BLaER1 (cell line): Measurements from ENCODE around the gene SNED1.

Experiments used
- H3K27ac ChIP-seq: shearing (Covaris generic); formaldehyde crosslinking; 2 replicates; pipeline ENCODE4 v1.8.1; 2022
- H3K27me3 ChIP-seq: shearing (Covaris generic); formaldehyde crosslinking; 2 replicates; pipeline ENCODE4 v1.8.1; 2022
- H3K36me3 ChIP-seq: shearing (Covaris generic); formaldehyde crosslinking; 2 replicates; pipeline ENCODE4 v1.8.1; 2022
- H3K4me1 ChIP-seq: shearing (Covaris generic); formaldehyde crosslinking; 2 replicates; pipeline ENCODE4 v1.8.1; 2022
- H3K4me2 ChIP-seq: shearing (Covaris generic); formaldehyde crosslinking; 2 replicates; pipeline ENCODE4 v1.8.1; 2022
- H3K4me3 ChIP-seq: shearing (Covaris generic); formaldehyde crosslinking; 2 replicates; pipeline ENCODE4 v1.8.1; 2022
- H3K9ac ChIP-seq: shearing (Covaris generic); formaldehyde crosslinking; 2 replicates; pipeline ENCODE4 v1.8.1; 2022
- H3K9me3 ChIP-seq: shearing (Covaris generic); formaldehyde crosslinking; 2 replicates; pipeline ENCODE4 v1.8.1; 2022
- H4K20me1 ChIP-seq: shearing (Covaris generic); formaldehyde crosslinking; 2 replicates; pipeline ENCODE4 v1.8.1; 2022
- Cebpa-rat ChIP-seq: shearing (Covaris generic); IDR thresholded peaks from 2 replicates; pipeline ENCODE4 v1.8.1; 2022

SNED1 gene

DNA sequence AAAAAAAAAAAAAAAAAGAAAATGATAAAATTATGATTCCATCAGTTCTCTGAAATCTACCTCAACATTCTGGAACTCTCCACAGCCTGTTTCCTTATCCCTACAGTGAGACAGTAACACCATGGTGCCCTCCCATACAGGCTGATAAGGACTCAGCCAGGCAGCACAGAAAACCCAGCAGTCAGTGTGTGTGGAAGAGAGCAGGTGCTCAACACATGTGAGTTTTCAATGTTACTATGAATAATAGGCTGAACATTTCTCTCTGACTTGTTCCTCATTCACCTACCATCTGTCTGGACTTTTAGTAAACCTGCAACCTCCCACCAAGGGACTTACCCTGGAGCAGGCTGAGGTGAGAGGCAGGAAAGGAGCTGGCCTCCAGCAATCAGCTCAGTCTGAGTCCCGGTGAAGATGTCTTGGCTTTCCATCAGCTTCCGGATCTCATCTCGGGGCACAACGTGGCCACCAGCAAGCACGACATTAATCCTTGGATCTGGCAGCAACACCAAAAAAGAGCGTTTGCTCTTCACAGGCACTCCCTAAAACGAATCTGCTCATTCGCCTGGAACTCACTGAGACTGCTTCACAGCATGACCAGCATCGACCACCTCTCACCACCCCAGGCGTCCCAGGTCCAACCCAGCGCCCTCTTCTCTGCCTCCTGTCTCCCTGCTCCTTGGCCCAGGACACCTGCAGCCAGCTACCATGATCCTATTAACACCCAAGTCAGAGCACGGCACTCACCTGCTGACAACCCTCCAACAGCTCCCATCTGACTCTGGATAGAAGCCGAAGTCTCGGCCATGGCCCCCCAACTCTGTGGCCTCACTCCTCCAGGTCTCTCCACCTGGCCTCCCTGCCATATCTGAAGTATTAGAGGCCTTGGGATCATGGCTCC, 134.4 kb downstream of the SNED1 start:
- Histone ChIP-seq H3K27ac (no peak overlapping the region), H3K9me3 (no peaks in the 10 kb centered on the region), H3K9ac (no peak overlapping the region), H3K36me3 (peaks cover 91% of the 10 kb centered on the region), H3K4me1 (no peaks in the 10 kb centered on the region), H3K4me3 (no peak overlapping the region), H4K20me1 (no peaks in the 10 kb centered on the region), H3K27me3 (no peaks in the 10 kb centered on the region), H3K4me2 (no peak overlapping the region)
- no peak for TF ChIP-seq Cebpa-rat

DNA sequence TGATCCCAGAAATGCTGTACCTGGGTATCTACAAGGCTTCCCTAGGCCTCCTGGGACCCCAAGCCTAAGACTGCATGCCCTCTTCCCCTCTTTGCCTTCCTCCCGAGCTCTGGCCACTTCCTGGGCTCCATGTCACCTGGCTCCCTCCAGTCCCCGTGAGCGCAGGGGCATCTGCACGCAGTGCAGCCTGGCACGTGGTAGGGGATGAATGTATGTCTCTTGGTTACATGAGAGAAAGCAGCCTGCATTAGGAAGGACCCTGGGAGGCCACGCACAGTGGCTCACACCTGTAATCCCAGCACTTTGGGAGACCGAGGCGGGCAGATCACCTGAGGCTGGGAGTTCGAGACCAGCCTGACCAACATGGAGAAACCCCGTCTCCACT, 135.0 kb downstream of the SNED1 start:
- Histone ChIP-seq H3K4me3 (no peak overlapping the region), H4K20me1 (no peaks in the 10 kb centered on the region), H3K36me3 (peaks cover 91% of the 10 kb centered on the region), H3K27me3 (no peaks in the 10 kb centered on the region), H3K4me1 (no peaks in the 10 kb centered on the region), H3K4me2 (no peak overlapping the region), H3K27ac (no peak overlapping the region), H3K9me3 (no peaks in the 10 kb centered on the region), H3K9ac (no peak overlapping the region)
- TF ChIP-seq Cebpa-rat: no peak

DNA sequence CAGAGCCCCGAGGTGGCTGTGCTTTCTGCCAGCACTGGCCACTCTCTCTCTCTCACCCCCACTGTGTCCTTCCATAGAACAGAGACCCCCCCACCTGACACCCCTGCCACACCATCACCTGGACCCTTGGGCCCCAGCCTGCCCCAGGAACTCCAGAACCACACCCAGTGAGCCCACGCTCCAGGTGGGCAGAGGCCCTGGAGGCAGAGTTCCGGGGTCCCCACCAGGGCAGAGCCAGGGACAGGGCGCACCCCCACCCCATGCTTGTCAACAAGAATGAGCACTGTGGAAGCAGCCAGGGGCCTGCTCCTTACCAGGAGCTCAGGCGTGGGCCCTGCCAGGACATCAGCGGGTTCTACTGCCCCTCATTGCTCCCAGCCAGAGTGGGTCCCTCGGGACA, 136.3 kb downstream of the SNED1 start:
- Histone ChIP-seq H3K36me3 (peaks cover 91% of the 10 kb centered on the region), H3K4me1 (no peaks in the 10 kb centered on the region), H3K4me2 (no peak overlapping the region), H4K20me1 (no peaks in the 10 kb centered on the region; the same call in 1 of the 2 replicates), H3K4me3 (no peak overlapping the region), H3K9ac (no peak overlapping the region), H3K27ac (no peak overlapping the region), H3K27me3 (no peaks in the 10 kb centered on the region), H3K9me3 (no peaks in the 10 kb centered on the region)
- TF ChIP-seq Cebpa-rat: no peak

DNA sequence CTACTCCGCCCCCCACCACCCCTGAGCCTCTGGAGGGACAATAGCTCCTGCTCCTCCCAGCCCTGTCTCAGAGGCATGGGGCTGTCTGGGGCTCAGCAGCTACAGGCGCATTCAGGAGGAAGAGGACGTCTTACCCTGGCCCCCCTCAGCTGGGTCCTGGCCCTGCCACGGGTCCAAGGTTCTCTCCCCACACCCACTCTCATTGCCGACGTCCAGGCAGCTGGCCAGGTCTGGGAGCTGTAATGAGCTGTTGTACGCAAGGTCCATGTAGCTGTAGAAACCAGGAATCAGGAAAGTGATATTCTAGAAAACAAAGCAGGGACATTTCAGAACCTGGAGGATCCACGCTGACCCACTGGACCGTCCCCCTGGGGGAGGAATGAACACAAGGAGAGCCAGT, 137.3 kb downstream of the SNED1 start:
- no peaks in the 10 kb centered on the region for H3K27me3 ChIP-seq
- no peak overlapping the region for H3K4me3 ChIP-seq
- H3K4me1 ChIP-seq: no peaks in the 10 kb centered on the region
- H3K9ac ChIP-seq: no peak overlapping the region
- H3K9me3 ChIP-seq: no peaks in the 10 kb centered on the region
- peaks cover 91% of the 10 kb centered on the region for H3K36me3 ChIP-seq
- no peak overlapping the region for H3K27ac ChIP-seq
- TF ChIP-seq Cebpa-rat: no peak
- H4K20me1 ChIP-seq: no peaks in the 10 kb centered on the region; the same call in 1 of the 2 replicates
- H3K4me2 ChIP-seq: no peak overlapping the region

DNA sequence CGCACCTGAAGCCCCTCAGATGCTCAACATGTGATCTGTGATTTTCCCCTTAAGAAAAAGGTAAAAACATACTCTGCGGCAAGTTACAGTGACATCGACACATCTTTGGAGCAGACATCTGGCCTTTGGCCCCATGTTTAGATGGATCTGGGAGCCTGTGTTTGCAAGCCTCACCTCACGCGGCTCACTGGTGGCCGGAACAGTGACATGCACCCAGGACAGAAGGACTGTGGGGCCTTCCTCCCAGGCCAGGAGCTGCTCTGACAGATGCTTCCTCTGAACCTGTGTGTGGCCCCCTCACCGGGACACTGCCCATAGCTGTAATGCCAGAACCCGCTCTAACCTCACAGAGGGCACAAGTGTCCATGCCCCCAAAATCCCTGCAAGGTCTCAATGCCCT, 137.8 kb downstream of the SNED1 start:
- Histone ChIP-seq H4K20me1 (peaks cover 4% of the 10 kb centered on the region; the same call in 1 of the 2 replicates), H3K9me3 (no peaks in the 10 kb centered on the region), H3K4me3 (no peak overlapping the region), H3K27ac (no peak overlapping the region), H3K9ac (no peak overlapping the region), H3K27me3 (no peaks in the 10 kb centered on the region), H3K4me2 (no peak overlapping the region), H3K4me1 (no peaks in the 10 kb centered on the region), H3K36me3 (peaks cover 96% of the 10 kb centered on the region)
- no peak for TF ChIP-seq Cebpa-rat

DNA sequence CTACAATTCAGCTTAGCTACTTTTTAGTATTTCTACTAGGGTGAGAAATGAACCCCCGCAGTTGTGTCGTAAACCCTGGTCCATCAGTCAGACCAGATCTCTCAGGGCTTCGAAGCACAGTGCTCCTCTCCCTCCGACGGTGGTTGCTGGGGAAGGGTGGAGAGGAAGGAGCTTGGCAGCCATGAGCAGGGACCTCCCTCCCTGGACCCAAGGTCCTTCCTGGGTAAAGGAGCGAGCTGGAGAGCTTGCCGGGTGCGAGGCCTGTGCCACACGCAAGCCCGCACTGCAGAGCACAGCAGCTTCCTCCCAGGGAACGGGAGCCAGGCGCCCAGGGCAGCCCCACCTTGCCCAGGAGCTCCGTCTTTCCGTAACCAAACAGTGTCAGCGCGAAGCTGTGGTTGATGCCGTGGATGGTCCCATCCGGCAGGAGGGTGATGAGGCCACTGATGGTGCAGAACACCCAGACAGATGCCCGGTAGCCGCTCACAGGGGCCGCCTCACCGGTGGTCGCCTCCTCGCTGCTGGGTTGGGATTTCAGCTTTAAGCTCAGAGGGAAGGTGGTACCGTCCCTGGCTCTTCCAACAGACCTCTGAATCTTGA, 138.3 kb downstream of the SNED1 start:
- Histone ChIP-seq H3K4me1 (no peaks in the 10 kb centered on the region), H3K27ac (no peak overlapping the region), H4K20me1 (peaks cover 10% of the 10 kb centered on the region; the same call in 1 of the 2 replicates), H3K27me3 (no peaks in the 10 kb centered on the region), H3K4me2 (no peak overlapping the region), H3K4me3 (no peak overlapping the region), H3K9ac (no peak overlapping the region), H3K9me3 (no peaks in the 10 kb centered on the region), H3K36me3 (peaks cover 97% of the 10 kb centered on the region)
- TF ChIP-seq Cebpa-rat: no peak

DNA sequence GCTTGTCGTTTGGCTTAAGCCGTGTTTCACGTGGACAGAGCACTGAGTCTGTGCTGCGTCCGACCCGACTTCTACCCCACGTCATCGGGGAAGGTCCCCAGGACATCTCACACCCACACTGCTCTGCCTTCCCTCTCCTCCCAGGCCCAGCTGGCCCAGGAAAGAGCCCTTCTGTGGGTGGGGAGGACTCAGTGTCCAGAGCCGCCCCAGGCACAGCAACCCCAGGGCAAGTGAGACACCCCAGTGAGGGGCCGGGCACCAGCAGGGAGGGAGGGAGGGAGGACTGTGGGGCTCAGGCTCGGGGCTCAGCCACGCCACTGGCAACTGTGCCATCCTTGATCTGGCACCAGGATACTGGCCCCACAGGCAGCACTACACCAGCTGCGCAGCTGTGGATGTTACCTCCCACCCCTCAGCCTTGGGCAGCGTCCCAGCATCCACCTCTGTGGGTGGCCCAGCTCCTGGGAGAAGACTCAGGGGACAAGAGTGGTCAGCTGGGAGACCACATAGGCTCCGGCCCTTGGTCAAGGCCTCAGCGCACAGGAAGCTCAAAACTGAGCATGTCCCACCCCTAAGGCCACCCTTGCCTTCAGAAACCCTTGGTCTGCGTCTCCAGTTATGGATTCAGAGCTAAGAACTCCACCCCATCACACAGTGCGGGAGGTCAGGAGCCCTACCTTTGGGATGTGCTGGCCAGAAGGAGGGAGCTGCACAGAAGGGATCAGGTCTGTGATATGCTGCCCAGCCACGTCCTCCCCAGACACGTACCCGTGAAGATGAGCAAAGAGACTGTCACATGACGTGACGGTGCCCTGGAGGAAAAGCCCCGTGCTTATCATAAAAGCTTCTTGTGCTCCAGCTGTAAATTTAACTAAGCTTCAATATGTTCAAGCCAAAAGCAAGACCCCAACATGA, 139.1 kb downstream of the SNED1 start:
- H3K4me2 ChIP-seq: no peak overlapping the region
- H3K36me3 ChIP-seq: peaks cover 99% of the 10 kb centered on the region
- H3K9me3 ChIP-seq: no peaks in the 10 kb centered on the region
- peaks cover 12% of the 10 kb centered on the region; the same call in 1 of the 2 replicates for H4K20me1 ChIP-seq
- no peak overlapping the region for H3K9ac ChIP-seq
- TF ChIP-seq Cebpa-rat: no peak
- no peaks in the 10 kb centered on the region for H3K27me3 ChIP-seq
- no peak overlapping the region for H3K4me3 ChIP-seq
- no peak overlapping the region for H3K27ac ChIP-seq
- no peaks in the 10 kb centered on the region for H3K4me1 ChIP-seq

DNA sequence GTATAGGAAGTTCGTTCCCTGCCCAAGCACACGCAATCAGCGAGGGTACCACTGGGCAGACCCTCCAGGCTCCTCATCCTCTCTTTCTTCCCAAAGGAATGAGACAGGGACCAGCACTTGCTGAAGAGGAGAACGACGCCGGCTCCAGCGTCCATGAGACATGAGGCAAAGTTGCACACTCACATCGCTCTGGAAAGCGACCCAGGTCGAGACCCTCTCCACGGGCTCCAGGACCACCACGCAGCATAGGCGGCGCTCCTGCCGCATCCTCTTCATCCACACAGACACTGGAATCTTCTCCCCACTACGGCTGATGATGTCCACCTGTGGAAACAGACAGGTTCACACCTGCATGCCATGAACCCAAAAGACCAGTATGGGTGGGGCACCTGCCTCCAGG, 140.1 kb downstream of the SNED1 start:
- no peak for TF ChIP-seq Cebpa-rat
- H3K36me3 ChIP-seq: peaks cover 97% of the 10 kb centered on the region
- peaks cover 12% of the 10 kb centered on the region; the same call in 1 of the 2 replicates for H4K20me1 ChIP-seq
- no peaks in the 10 kb centered on the region for H3K9me3 ChIP-seq
- H3K27me3 ChIP-seq: no peaks in the 10 kb centered on the region
- H3K4me1 ChIP-seq: no peaks in the 10 kb centered on the region
- no peak overlapping the region for H3K4me3 ChIP-seq
- H3K27ac ChIP-seq: no peak overlapping the region
- no peak overlapping the region for H3K4me2 ChIP-seq
- H3K9ac ChIP-seq: no peak overlapping the region

DNA sequence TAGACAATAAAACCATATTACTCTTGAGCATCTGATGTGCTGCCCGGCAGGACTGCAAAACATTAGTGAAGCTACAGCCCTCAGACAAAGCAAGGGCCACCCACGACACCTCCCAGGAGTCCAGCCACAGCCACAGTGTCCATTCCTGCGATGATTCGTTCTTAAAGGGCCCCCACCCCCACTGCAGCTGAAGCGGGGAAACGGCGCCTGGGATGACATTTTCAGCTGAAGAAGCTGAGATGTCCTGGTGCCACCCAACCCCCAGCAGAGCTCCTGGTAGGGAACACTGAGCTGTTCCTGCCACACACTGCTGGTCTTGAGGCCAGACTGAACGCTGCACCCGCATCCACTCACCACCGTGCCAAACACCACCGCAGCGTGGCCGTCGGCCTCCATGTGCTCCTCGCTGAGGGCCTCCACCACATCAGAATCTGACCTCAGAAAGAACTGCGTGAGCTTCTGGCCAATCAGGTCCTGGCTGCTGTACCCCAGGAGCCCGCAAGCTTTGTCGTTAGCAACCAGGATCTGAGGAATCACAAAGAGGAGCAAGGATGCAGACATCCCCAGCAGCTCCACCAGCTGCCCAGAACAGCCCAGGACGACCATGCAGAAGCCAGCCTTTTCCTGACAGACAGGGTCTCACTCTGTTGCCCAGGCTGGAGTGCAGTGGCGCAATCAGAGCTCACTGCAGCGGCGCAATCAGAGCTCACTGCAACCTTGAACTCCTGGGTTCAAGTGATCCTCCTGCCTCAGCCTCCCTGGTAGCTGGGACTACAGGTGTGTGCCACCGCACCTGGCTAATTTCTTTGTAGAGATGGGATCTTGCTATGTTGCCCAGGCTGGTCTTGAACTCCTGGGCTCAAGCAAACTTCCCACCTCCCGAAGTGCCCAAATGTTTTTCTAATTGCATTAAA, 141.4 kb downstream of the SNED1 start:
- H3K9me3 ChIP-seq: no peaks in the 10 kb centered on the region
- no peak for TF ChIP-seq Cebpa-rat
- H3K27me3 ChIP-seq: no peaks in the 10 kb centered on the region
- peaks cover 97% of the 10 kb centered on the region for H3K36me3 ChIP-seq
- H3K4me2 ChIP-seq: no peak overlapping the region
- H4K20me1 ChIP-seq: peaks cover 12% of the 10 kb centered on the region; the same call in 1 of the 2 replicates
- no peak overlapping the region for H3K4me3 ChIP-seq
- H3K4me1 ChIP-seq: no peaks in the 10 kb centered on the region
- no peak overlapping the region for H3K9ac ChIP-seq
- H3K27ac ChIP-seq: no peak overlapping the region
